K562 (cell line): ENCODE data around the gene SPRR2D. TPM values are rescaled to one million over a fixed set of nuclear protein-coding genes. Genes with fewer than 3 reads are reported as not detected.

Source experiments
- HMGN3 ChIP-seq: IDR thresholded peaks from 2 replicates; pipeline ENCODE4 v1.6.1; 2011; ENCODE audit warnings: borderline replicate concordance, low read depth, mild to moderate bottlenecking, mixed read lengths, low read length; ENCODE audit not compliant: insufficient read length; ENCODE audit errors: extremely low read depth
- JUN ChIP-seq, 2 experiments: sonication (generic) in 1 of 2; formaldehyde crosslinking in 1 of 2; IDR thresholded peaks; 2 replicates each; pipeline versions ENCODE4 v1.6.1 to v1.8.0; 2012 to 2022; ENCODE audit warnings: borderline replicate concordance in 2 of 2, mild to moderate bottlenecking in 2 of 2, improper control_type of control experiment in 1 of 2, low read depth in 1 of 2, low read length in 1 of 2, missing genetic modification reagents in 1 of 2
- MGA ChIP-seq: fragments of 450-650 bp; IDR thresholded peaks from 2 replicates; pipeline ENCODE4 v1.6.1; 2016; ENCODE audit warnings: mild to moderate bottlenecking, moderate library complexity
- NFE2 ChIP-seq: IDR thresholded peaks from 2 replicates; pipeline ENCODE4 v1.6.1; 2014; ENCODE audit warnings: antibody characterized with exemption, low read depth
- RBM14 ChIP-seq: fragments of 200-400 bp; formaldehyde crosslinking; IDR thresholded peaks from 2 replicates; pipeline ENCODE4 v1.6.1; 2018; ENCODE audit warnings: low read depth, mild to moderate bottlenecking, low read length, moderate library complexity, borderline replicate concordance; ENCODE audit not compliant: insufficient read depth
- SAFB2 ChIP-seq: fragments of 200-400 bp; formaldehyde crosslinking; IDR thresholded peaks from 2 replicates; pipeline ENCODE4 v1.6.1; 2018; ENCODE audit warnings: borderline replicate concordance, low read length, low read depth, moderate library complexity; ENCODE audit not compliant: severe bottlenecking
- SOX6 ChIP-seq: fragments of 450-650 bp; IDR thresholded peaks from 2 replicates; pipeline ENCODE4 v1.6.1; 2014; ENCODE audit warnings: mild to moderate bottlenecking
- TCF7L2 ChIP-seq: fragments of 150-350 bp; IDR thresholded peaks from 2 replicates; pipeline ENCODE4 v1.6.1; 2016; ENCODE audit warnings: low read depth, mild to moderate bottlenecking, low read length, moderate library complexity
- THRAP3 ChIP-seq: fragments of 450-650 bp; IDR thresholded peaks from 2 replicates; pipeline ENCODE4 v1.6.1; 2016; ENCODE audit warnings: mild to moderate bottlenecking, inconsistent platforms, borderline replicate concordance
- WHSC1 ChIP-seq: IDR thresholded peaks from one replicate; pipeline ENCODE4 v1.6.1; 2012; ENCODE audit warnings: low read length, control low read depth, inconsistent platforms
- YY1 ChIP-seq, 3 experiments: IDR thresholded peaks; 2 replicates each; pipeline ENCODE4 v1.6.1; 2011; ENCODE audit warnings: low read length in 2 of 3, mild to moderate bottlenecking in 2 of 3, moderate library complexity in 2 of 3, borderline replicate concordance in 1 of 3, control low read depth in 1 of 3, low read depth in 1 of 3; ENCODE audit not compliant: insufficient read depth in 3 of 3, insufficient replicate concordance in 2 of 3, control insufficient read depth in 1 of 3, insufficient read length in 1 of 3; ENCODE audit errors: extremely low read depth in 1 of 3
- ZFP36 ChIP-seq: fragments of 150-350 bp; IDR thresholded peaks from 2 replicates; pipeline ENCODE4 v1.6.1; 2018; ENCODE audit warnings: low read length, low read depth; ENCODE audit not compliant: partially characterized antibody
- ZKSCAN3 ChIP-seq: fragments of 250-450 bp; sonication (Bioruptor Pico); IDR thresholded peaks from 2 replicates; pipeline ENCODE4 v1.4.0; 2020
- ZNF384 ChIP-seq: IDR thresholded peaks from 2 replicates; pipeline ENCODE4 v1.6.1; 2012; ENCODE audit warnings: low read depth, low read length, improper control_type of control experiment
- polyA plus RNA-seq, 8 experiments: library from polyadenylated mRNA; depleted of rRNA in 4 of 8; stranded (reverse) in 5 of 8; unstranded in 3 of 8; fragments of >200 nt; fragmentation: Nextera tagmentation in 2 of 8; fragmentation: Illumina TruSeq in 1 of 8; extraction: Ambion mirVana in 2 of 8; extraction: Trizol in 1 of 8; gene quantifications; 2 replicates each; pipeline versions ENCODE4 v1.2.1 to v1.2.3, GENCODE V29; 2011 to 2014; ENCODE audit warnings: inconsistent platforms in 1 of 8, missing spikeins in 1 of 8
- total RNA-seq, 7 experiments: library from RNA; depleted of rRNA in 6 of 7; stranded (reverse); fragments of >200 nt in 6 of 7; fragmentation: Illumina TruSeq in 2 of 7; extraction: Trizol in 2 of 7; gene quantifications; 2 replicates each; pipeline versions ENCODE4 v1.2.1 to v1.2.3, GENCODE V29; 2011 to 2021; ENCODE audit warnings: low replicate concordance in 1 of 7
- TF ChIP-seq, protein P1 (sequence below): fragments of 250-450 bp; sonication (Bioruptor Pico); IDR thresholded peaks from 2 replicates; pipeline ENCODE4 v1.8.0; 2022; ENCODE audit warnings: moderate library complexity, mild to moderate bottlenecking, inconsistent platforms

Gene SPRR2D
- total and polyA plus RNA-seq, 9 of the 15 experiments (the other 6 are each of a cell fraction or from before 2014, with no cell fraction given): 0.91 to 5.1 (median 3.2) TPM; not detected in 1

GRCh38 chr1:153023109-153023508 is 17.8 kb downstream of the SPRR2D start (continued):
- TF ChIP-seq MGA: peak; percentile 66
- TF ChIP-seq SOX6: no peak
- no peak for TF ChIP-seq ZKSCAN3 (CRISPR knock-in tag)
- TF ChIP-seq WHSC1: no peak
- no peak for TF ChIP-seq ZNF384
- TF ChIP-seq YY1 (IDR thresholded peaks at IDR 0.05; ENCODE audit: borderline replicate concordance in 1 of 3, control insufficient read depth in 1 of 3, extremely low read depth in 1 of 3, insufficient read depth in 3 of 3, insufficient read length in 1 of 3, insufficient replicate concordance in 2 of 3, low read depth in 1 of 3, low read length in 2 of 3): peak in 1 of 3 experiments; percentile 15
- no peak for TF ChIP-seq SAFB2
- TF ChIP-seq, protein P1, sequence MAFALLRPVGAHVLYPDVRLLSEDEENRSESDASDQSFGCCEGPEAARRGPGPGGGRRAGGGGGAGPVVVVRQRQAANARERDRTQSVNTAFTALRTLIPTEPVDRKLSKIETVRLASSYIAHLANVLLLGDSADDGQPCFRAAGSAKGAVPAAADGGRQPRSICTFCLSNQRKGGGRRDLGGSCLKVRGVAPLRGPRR: no peak
- TF ChIP-seq TCF7L2: no peak
- 0 out of 2 replicates have a peak, but pooled peaks have one; percentile 29 for TF ChIP-seq NFE2
- no peak for TF ChIP-seq JUN (IDR thresholded peaks at IDR 0.05; ENCODE audit: borderline replicate concordance, low read depth, low read length)
- no peak for TF ChIP-seq JUN (CRISPR knock-in tag; IDR thresholded peaks at IDR 0.05; ENCODE audit: borderline replicate concordance)
- no peak for TF ChIP-seq HMGN3
- TF ChIP-seq RBM14: no peak
- no peak for TF ChIP-seq ZFP36
- no peak for TF ChIP-seq THRAP3
